Activated CD4-positive, alpha-beta T cell treated with anti-CD3 and anti-CD28 coated beads, Interleukin-2, amount 50 U/mL, for 4 hours (primary cell): Measurements from ENCODE around the gene FUT7.
"Not testable (repeated sequence)": the region's sequence is repeated elsewhere in the genome, so short reads cannot be mapped to it uniquely, and the experiment has no call there.

Experiments
- DNase-seq, 2 experiments: peaks; one replicate each; pipeline ENCODE4 v3.0.0-alpha.2; 2020

Gene FUT7

DNA sequence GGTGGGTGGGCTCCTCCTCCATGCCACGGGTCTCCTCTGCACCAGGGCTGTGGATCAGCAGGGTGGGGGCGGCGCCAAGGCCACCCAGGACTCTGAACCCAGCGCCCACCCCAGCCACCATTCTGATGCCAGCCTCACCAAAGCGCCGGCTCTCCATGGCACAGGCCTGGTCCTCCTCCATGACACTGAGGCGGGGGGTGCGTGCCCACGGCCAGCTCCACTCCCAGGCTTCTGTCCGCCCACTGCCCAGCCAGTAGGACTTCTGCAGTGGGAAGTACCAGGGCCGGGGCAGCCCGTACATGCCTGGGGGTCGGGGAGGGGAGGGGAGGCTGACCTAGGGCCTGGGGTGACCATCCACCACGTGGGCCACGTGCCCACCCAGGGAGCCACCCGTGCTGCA is 15.5 kb downstream of the FUT7 start:
- DNase-seq = no peak

GRCh38 chr9:137015976-137016375 is 15.9 kb downstream of the FUT7 start:
- DNase-seq = no peak

GRCh38 chr9:137015540-137015930 is 16.4 kb downstream of the FUT7 start:
- no peak for DNase-seq

DNA sequence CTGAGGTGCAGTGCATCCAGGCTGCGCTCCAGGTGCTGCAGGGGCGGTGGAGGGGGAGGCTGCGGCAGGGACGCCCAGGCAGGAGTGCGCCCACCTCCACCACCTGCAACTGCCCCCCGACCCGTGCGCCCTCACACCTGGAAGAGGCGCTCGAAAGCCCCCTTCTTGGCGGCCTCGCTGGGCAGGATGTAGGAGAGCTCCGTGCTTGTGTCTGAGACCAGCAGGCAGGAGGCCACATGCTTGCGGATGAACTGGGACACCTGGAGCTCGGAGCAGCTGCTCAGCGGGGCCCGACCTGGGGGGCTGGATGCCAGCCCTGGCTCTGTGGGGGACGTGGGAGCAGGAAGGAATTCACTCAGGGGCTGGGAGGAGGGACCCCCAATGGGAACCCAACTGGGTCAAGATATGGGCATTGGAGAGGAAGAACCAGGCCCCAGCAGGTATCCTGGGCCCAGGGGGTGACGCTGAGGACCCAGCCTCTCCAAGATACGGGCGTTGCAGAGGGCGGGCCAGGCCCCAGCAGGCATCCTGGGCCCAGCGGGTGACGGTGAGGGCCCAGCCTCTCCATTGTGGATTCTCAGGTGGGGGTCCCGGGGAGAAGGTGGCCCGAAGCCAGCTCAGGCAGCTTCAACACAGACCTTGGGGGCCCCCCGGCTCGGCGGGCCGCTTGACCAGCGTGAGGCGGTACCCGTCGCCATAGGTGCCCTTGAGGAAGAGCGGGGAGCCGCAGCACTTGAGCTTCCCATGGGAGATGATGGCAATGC is 16.9 kb downstream of the FUT7 start:
- no peak for DNase-seq

DNA sequence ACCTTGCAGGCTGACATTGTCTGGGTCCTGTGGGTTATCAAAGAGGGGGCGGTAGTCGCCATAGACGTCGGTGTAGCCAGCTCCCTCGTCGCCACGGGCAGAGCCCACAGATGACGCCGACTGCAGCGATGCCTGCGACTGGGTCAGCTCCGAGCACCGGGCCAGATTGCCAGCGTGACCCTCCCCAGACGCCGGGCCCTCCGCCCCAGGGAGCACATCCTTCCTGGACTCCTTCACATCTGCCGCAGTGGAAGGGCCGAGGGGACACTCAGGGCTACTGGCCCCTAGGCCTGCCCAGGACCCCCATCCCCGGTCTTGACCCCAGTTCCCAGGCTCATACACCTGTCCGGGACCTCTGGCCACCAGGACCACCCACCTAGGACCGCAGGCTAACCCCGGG is 17.7 kb downstream of the FUT7 start:
- DNase-seq = no peak

DNA sequence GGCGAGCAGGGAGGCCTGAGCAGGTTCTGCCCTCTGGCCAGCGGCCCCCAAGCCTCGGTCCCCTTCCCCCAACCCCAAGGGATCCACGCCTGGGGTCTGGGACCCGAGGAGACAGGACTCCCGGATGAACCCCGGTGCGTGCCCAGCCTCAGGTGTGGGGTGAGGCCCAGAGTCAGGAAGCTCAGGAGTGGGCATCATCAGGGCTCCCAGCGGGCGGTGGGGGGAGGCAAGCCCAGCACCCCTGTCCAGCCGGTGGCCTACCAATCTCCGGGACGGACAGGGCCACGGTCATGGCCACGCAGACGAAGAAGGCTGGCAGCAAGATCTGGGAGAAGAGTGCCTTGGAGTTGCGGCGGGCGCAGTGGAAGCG is 18.3 kb downstream of the FUT7 start:
- DNase-seq = no peak

DNA sequence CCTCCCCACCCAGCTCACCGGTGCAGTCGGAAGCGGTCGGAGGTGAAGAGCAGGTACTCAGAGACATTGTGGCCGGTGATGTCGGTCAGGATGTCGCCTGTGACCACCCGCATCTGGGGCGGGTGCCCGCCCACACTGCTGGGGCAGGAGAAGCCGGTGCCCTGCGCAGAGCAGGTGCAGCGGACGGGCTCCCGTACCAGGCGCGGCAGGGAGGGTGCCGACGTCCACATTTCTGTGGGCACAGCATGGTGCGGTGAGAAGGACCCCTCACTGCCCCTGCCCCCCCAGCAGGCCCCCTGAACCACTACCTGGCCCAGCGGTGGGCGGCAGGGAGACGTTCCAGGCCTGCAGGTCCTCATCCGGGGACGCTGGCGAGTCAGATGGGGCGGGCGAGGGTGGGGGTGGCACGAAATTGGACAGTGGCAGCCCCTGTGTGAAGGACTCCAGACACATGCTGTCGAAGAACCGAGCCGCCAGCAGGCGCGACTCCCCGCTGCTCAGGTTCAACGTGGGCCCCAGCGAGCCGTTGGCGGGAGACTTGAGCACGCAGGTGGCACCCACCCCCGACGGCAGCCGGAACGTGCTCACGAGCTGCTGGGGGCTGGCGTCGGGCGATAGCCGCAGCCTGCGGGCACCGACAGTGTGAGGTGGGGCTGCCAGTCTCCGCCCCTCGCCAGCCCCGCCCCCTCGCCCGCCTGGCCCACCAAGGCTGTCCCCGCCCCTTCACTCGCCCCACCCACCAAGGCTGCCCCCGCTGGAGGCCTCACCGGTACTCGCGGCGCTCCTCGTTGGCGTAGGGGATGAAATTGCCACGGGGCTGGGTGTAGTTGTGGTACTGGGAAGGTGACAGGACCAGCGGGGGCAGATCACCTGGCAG is 19.0 kb downstream of the FUT7 start:
- no peak for DNase-seq

DNA sequence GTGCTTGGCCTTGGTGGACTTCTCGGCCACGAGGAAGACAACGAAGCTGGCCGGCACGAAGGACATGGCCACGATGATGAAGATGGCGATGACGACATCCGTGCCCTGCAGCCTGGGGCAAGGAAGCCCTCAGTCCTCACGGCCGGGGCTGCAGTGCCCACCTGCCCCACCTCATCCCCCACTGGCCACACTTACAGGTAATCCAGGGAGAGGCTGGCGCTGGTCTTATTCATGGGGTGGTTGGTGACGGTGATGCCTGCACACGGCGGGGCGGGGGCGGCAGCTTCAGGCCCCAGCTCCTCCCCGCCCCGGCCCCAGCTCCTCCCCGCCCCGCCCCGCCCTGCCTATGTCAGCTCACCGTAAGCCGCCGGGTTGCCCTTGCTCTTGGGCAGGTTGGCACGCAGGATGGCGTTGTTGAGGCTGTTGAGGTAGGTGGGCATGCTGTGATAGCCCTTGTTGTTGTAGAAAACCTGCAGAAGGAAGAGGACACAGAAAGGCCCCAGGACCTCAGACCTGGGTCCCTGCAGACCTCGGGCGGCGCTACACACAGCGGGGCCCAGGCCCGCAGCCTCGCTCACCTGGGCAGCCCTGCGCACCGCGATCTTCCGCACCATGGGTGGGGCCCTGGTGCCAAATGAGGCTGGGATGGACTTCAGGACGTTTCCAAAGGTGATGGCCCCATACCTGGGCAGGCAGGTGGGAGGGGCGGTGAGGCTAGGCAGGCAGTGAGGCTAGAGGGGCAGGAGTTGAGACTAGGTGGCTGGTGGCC is 19.8 kb downstream of the FUT7 start:
- no peak for DNase-seq

DNA sequence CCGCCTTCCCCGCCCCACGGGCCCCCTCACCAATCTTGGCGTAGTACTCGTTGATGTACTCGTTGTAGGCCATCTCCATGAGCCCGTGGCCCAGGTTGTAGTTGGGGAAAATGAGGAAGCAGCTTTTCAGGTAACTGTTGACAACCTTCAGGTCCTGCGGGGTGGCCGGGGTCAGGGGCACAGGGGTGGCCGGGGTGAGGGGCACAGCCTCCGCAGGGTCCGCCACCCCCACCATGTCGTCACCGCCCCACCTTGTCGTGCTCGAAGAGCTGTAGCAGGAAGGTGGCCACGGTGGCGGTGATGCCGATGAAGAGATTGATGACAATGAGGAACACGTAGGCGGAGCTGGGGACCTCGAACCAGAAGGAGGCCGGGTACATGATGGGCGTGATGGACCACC is 20.7 kb downstream of the FUT7 start:
- DNase-seq = no peak

GRCh38 chr9:137009938-137010732 is 21.8 kb downstream of the FUT7 start:
- DNase-seq = no peak

DNA sequence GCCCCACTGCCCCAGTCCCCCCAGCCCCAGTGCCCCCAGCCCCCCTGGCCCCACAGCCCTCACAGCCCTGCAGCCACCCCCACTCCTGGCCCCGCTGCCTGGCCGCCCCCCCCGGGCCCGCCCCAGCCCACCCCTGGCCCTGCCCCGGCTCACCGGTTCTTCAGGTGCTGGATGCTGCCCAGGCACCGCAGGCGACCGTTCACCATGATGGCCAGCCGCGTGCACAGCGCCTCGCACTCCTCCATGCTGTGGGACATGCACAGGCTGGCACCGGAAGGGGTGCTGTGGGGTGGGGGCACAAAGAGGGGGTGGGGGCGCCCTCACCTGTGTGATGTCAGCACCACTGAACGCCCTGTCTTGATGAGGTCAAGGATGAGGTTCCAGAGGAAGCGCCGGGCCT is 22.7 kb downstream of the FUT7 start:
- DNase-seq = no peak

- no peak for DNase-seq
These were observed 23.6 kb downstream of the FUT7 start for GRCh38 chr9:137008312-137008711.

DNA sequence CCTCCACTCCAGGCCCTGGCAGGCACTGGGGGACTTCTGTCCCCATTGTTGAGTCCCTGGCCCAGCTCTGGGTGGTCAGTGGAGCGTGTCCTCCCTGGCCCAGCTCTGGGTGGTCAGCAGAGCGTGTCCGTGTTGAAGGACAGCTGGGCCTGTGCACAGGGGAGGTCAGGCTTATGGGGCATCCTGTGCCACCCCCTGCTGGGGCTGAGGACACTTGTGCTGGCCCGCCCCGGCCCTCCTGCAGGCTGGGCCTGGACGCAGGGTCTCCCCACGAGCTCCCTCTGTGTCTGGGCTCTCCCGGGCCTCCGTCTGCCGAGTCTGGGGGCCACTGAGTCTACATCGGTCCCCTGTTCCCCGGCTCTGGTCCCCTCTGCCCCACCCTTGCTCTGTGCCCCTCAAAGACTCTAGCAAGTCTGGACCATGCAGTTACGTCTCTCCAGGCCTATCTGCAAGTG is 24.0 kb downstream of the FUT7 start:
- no peak for DNase-seq

DNA sequence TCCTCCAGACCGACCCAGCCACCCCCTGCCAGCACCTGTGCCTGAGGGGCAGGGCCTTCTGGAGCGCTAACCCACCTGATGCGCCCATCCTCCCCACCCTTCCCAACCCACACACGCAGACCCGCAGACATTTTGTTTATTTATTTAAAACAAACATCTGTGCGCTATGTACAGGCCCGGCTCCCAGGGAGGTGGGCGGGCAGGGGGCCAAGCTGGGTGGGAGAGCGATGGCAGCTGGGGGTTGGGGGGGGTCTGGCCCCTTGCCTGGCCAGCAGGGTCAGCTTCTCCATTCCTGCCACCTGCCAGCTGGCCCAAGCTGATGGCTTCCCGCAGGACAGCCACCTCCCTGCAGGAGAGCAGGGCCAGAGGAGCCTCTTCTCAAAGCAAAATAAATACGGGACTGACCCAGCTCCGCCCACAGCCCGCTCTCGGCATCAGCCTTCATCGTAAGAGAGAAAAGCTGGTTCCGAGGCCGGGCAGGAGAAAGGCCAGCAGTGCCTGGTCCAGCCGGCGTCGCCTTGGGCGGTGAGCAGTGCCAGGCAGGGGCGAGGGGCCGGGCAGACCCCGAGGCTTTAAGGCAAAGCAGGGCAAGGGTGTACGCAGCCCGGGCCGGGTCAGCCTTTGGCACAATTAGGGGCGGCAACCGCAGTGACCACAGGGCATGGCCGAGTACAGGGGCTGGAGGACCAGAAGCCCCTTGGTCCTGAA is 24.6 kb downstream of the FUT7 start:
- no peak for DNase-seq

DNA sequence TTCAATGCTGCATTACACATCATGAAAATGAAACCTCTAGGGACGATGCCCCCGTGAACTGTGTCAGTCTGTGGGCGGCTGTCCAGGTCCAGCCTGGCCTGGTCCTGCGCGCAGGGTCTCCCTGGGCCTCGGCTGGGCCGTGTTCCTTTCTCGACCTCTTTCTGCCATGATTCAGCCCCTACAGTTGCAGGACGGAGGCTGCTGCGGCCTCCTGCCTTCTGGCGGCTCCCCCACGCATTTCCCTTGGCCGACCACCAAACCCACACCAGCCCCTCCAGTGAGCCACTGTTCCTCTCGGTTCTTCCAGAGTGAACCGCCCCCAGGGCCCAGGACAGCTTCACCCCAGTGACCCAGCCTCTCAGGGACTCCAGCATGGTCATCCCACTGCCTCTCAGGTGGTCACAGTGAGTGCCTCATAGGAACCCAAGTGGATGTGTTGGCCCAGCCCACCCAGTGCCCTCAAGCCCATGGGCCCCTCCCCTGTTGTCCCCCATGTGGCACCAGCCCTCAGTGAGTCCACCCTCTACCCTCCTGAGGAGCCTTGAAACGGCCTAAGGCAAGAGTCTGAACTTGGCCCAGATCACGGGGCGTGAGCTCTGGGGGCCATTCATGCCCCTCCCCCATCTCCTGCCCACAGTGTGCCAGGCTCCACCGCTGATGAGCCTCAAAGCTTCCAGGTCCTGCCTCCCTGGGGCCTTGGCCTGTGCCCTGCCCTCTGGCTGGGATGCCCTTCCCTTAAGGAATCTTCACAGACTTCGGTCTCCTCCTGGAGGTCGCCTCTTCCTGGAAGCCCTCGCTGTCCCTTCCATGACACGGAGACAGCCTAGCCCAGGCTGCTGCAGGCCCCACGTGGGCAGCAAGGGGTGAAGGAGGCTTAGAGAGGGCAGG is 25.5 kb downstream of the FUT7 start:
- DNase-seq = no peak

GRCh38 chr9:137004285-137004684 is 27.6 kb downstream of the FUT7 start:
- not testable (repeated sequence) for DNase-seq

- no peak for DNase-seq
These were observed 29.2 kb downstream of the FUT7 start for GRCh38 chr9:137002646-137003041.

- DNase-seq = no peak
These were observed 29.8 kb downstream of the FUT7 start for GRCh38 chr9:137001857-137002645.

DNA sequence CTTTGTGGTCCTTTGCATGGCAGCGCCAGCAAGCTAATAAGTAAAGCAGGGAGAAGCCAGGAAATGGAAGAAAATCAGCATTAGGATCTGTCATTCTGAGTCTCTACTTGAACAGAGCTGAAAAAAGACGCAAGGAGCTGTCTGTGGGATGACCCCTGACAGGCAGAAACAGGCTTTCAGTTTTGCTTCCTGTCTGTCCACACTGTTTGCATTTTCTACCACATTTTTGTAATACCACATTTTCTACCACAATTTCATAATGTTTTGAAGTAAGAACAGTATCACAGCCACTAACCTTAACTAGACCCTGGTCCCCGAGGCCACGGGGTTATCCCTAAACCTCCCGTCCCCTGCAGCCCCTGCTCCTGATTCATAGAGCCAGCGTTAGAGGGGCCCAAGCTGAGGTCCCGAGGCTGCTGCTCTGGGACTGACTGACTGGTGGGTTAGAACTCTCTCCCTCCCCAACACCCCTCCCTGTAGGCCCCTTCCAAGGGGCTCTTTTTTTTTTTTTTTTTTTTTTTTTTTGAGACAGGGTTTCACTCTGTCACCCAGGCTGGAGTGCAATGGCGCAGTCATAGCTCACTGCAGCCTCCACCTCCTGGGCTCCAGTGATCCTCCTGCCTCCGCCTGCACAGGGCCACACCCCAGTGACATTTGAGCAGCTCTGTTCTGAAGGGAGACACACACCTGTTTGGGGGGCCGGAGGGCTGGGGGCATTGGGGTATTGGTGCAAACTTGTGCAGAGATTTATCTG is 31.5 kb downstream of the FUT7 start:
- DNase-seq = no peak
